ENCODE data around the gene DNAJC1.
"Not testable (repeated sequence)": the region's sequence is repeated elsewhere in the genome, so short reads cannot be mapped to it uniquely, and the experiment has no call there.

DNAJC1 gene, protein sequence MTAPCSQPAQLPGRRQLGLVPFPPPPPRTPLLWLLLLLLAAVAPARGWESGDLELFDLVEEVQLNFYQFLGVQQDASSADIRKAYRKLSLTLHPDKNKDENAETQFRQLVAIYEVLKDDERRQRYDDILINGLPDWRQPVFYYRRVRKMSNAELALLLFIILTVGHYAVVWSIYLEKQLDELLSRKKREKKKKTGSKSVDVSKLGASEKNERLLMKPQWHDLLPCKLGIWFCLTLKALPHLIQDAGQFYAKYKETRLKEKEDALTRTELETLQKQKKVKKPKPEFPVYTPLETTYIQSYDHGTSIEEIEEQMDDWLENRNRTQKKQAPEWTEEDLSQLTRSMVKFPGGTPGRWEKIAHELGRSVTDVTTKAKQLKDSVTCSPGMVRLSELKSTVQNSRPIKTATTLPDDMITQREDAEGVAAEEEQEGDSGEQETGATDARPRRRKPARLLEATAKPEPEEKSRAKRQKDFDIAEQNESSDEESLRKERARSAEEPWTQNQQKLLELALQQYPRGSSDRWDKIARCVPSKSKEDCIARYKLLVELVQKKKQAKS

DNA sequence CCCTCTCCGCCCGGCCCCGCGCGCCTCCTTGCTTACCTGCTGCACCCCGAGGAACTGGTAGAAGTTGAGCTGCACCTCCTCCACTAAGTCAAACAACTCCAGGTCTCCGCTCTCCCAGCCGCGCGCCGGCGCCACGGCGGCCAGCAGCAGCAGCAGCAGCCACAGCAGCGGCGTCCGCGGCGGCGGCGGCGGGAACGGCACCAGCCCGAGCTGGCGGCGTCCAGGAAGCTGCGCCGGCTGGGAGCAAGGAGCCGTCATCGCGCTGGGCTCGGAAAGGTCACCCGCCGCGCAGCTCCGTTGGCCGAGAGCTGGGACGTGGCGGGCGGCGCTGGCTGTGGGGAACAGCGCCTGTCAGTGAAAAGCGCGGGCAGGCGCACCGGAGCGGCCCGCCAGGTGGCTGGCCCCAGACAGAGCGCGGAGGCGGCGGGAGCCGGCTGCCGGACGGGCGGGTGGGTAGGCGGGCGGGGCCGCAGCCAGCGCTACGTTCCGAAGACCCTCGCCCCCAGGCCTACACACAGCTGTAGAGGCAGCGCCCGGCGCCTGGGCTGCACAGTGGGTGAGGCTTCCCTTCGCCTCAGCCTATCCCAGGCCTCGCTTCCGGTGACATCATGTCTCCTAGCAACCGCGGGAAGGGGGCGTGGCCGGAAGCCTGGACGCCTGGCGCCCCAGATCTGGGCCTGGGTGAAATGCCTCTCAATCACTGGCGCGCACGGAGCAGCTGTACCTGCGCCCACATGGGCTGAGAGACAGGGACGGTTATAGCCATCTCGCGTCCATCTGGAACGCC is at the start of gene DNAJC1:
DNAJC1 (minus strand) TSS at position 554 of the 787 bp plus-strand sequence; CDS start at position 258, 296 bp downstream.
- peak; percentile 94 for DNase-seq

DNA sequence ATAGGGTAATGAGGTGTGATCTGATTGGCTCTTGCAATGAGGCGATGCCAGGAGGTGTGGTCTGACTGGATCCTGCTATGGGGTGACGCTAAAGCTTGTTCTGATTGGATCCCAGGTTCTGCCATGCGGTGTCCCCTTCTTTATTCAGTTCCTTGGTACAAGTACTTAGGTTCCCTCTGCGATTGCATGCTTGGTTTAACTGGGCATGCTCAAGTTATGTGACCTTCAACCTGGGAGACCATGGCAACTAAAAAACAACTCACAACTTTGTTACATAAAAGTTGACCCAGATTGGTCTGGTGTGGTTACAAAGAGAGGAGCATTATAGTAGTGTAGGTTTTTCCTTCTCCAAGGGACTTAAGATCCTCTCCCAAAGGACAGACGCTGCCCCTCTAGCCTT is 49.5 kb upstream of the DNAJC1 start:
- DNase-seq = no peak

DNA sequence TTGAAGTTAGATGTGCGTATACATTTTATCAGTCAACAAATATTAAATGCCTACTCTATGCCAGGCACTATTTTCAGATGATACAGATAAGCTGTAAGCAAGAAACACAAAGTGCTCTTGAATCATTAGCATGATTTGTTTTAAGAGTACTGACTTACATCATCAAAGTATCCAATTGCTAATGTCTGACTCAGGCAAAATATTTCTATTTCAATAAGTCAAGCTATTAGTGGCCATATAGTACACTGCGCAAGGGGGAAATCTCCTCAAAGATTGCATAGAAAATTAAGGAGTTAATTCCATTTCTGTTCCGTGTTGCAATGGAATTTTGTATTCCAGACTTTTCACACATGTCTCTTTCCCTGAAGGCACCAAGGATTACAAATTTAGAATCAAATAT is 46.1 kb upstream of the DNAJC1 start:
- DNase-seq = no peak

DNA sequence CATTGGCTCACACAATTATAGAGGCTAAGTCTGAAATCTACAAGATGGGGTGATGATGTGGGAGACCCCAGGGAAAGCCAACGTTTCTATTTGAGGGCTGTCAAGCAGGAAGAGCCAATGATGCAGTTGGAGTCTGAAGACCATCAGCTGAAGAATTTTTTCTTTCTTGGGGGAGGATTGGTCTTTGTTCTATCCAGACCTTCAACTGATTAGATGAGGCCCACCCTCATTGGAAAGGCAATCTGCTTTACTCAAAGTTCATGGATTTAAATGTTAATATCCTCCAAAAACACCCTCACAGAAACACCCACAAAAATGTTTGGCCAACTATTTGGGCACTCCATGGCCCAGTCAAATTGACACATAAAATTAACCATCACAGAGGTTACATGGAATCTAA is 44.3 kb upstream of the DNAJC1 start:
- DNase-seq = no peak

DNA sequence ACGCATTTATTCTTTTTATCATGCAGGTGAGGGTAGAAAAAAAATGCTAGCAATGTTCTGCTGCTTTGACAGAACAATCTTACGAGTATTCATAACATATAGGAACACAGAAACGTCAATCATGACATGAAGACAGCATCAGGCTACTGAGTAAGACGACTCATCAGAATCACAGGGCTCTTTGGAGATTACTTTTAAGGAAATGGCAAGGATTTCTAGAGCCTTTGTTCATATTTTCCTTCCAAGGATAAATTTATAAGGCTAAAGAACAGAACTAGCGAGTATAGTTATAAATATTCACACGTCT is 39.8 kb upstream of the DNAJC1 start:
- no peak for DNase-seq

DNA sequence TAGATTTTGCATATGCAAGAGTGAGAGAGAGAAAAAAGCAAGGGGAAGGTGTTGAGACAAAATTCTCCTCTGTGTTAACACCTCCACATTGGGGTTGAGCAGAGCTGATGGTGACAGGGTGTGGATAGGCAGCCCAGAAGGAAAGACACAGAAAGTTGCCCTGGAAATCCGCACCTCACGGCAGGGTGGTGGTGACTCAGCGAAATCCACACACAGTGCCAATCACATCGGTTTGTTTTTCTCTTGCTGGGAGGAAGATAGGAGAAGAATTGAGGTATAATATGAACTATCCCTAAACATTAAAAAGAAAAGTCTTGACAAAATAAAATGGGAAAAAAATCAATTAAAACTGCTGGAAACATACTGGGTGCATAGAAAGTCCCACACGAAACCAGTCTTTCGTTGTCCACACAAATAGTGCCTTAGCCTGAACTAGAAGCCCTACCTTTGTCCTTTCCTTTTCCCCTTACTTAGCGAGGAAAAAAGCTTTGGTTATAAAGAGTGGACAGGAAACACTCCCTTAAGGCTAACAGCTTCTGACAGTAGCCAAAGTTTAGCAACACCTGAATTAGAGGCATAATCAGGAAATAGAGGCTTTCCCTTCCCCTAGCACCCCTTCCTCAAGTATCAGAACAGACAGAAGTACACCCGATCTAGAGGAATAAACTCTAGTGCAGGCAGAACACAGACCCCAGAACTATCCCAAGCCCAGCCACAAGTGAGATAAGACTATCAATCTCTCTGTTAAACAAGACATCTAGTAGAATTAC is 39.2 kb upstream of the DNAJC1 start:
- DNase-seq = no peak

DNA sequence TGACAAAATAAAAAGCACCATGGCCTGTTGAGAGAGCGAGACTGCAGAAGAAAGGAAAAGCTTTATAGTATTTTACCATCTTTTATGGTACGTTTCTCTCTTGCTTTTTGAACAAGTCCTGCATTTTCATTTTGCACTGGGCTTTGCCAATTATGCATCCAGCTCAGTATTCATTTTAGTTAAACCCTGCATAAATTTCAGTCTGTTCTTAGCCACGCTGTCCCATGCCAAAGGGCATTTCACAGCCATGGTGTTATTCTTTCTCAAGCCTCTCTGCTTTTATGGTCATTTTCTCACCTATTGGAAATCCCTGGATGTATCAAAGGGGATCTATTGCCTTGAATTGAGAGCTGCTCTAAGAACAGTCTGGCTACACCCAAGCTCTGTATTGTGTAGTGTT is 30.8 kb upstream of the DNAJC1 start:
- no peak for DNase-seq

DNA sequence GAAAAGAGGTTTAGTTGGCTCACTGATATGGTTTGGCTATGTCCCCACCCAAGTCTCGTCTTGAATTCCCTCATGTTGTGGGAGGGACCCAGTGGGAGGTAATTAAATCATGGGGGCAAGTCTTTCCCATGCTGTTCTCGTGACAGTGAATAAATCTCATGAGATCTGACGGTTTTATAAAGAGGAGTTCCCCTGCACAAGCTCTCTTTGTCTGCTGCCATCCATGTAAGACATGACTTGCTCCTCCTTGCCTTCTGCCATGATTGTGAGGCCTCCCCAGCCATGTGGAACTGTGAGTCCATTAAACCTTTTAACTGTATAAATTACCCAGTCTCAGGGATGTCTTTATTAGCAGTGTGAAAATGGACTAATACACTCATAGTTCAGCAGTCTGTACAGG is 28.7 kb upstream of the DNAJC1 start:
- DNase-seq = not testable (repeated sequence)

DNA sequence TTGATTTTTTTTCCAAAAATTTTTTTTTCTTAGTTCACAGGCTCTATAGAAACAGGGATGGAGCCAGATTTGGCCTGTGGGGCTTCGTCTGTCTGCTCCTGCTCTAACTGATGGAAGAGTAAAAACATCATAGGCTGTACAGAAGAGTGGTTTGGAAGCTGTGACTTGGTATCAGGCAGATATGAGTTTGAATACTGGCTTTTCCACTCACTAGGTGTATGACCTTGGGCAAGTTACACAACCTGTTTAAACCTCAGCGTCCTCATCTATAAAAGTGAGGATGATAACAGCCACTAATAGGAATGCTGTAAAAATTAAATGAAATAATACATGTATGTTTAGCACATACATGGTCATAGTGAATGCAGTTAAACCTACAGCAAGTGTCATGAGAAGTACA is 26.9 kb upstream of the DNAJC1 start:
- DNase-seq = no peak

DNA sequence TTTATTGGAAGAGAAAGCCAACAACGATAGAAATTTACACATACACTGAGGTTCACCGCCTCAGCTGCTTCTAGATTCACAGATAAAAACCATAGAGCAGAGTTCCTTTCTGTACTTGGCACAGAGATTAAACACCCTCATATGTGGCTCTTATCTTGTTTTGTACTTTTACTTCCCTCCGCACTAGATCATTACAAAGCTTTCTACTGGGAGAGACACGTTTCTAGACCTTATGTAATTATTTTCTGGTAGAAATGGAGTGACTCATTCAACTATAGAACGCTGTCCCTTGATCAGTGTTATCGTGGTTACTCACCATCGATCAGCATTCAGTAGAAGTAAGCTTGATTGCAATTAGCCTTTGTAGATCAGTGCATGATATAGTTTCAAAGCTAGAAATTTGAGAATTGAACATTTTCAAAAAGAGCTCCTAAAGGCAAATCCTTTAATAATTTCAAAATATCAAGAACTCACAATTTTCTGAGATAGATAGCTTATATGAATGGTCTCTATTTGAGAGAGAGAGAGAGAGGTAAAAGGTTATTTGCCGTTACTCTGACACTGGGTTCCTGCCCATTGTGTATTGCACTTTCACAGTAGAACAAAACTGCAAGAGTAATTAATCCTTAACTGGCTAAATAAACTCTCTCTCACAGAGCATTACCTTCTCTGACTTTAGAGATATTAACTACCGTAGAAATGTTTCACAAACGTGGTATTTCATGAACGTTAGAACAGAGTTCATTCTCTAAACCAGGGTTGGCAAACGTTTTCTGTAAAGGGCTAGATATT is 26.1 kb upstream of the DNAJC1 start:
- no peak for DNase-seq

DNA sequence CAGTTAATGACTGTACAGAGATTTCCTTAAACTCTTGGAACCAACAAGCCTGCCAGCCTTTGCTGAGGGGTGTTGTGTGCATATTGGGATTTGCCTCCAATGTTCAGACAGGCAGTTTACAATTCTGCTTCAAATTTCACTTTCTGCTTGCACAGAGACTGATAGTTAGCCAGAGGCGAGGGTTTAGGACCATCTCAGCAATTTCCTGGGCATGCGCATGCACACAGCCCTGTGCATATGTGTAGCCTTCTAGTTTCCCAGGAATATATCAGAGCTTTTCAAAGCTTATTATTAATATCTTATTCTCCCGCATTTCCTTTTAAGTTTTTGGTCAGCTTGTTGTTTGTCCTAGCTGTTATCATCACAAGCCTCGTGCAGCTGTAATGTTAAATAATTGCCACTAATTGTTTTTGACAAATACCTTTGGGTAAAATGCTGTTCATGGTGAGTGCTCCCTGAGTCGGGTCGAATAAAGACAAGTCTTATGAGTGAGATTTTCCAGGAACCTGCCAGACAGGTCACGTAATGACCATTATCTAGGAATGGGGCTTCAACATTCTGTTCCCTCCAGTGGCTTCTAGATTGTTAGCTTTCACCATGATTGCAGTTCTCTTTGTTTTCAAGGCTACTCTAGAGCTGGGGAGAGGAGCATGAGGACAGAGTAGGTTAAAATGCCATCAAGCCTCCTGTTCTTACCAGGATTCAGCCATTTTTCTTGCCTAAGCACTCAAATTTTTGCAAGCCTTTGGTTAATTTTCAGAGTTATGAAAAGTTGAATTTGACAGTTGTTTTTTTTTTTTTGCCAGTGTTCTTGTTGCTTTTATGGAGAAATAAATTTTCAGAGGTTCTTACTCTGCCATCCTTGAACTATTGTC is 24.1 kb upstream of the DNAJC1 start:
- DNase-seq = no peak

DNA sequence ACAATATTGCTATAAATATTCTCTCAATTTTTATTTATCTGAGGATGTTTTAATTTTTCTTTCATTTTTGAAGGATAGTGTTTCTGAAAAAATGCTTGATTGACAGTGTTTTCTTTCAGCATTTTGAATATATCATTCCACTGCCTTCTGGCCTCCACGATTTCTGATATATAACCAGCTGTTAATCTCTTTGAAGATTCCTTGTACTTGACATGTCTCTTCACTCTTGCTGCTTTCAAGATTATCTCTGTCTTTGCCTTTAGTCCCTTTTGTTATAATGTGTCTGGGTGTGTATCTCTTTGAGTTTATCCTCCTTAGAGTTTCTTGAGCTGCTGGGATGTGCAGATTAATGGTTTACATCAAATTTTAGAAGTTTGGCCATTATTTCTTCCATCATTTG is 22.8 kb upstream of the DNAJC1 start:
- no peak for DNase-seq

DNA sequence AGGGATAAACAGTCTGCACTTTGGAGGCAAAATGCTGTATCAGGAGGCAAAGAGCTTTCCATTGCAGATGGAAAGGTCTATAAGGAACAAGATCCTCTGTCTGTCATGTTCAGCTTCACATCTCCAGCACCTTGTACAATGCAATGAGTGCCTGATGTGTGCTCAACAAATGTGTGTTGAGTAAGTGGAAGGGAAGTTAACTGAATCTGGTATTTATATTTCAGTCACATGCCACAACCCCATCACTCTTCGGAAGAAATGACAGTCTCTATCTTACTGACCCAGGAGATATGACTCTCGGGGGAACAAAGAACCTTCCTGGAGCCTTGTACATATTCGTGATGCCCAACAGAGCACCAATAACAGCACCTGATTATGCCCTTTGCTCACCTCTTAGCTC is 20.0 kb upstream of the DNAJC1 start:
- no peak for DNase-seq

DNA sequence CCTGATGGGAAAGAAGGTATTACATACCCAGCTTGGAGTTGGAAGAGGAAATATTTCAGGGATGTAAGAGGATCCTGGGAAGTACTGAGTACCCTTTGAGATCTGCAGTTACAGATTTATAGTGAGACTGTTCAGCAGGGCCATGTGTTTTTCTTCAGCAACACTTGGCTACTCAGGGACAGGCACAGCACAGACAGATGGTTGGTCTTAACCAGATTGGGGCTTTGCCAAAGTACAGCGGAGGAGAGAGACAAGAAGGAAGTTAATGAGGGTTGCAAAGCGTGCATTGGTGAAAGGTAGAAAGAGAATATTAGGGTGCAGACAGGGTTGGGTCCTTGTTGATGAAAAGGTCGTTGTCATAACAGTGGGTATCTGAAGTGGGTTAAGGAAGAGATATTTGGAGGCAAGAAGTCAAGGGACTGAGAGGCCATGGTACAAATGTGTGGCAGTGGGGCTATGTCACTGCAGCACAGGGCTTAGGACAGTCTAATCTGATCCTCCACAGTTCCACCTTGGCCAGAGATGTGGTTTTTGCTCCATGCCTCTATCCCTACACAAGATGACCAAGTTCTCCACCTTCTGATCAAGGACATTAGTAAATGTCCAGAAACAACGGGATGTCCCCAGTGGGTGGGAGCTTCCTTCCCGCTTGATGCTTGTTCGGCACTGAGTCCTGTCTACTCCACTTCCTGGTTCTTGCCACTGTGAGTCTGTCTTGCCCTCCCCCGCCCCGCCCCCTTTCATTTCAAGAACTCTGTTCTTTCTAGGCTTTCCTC is 18.9 kb upstream of the DNAJC1 start:
- DNase-seq = no peak

DNA sequence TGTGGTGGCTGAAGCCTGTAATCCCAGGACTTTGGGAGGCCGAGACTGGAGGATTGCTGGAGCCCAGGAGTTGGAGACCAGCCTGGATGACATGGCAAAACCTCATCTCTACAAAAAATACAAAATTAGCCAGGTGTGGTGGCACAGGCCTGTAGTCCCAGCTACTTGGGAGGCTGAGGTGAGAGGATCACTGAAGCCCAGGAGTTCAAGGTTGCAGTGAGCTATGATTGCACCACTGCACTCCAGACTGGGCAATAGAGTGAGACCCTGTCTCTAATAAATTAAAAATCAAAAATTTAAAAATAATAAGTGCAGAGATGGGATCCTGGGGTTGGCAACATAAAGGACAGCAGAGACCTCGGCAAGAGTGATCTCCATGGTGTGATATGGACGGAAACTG is 17.6 kb upstream of the DNAJC1 start:
- DNase-seq = not testable (repeated sequence)

DNA sequence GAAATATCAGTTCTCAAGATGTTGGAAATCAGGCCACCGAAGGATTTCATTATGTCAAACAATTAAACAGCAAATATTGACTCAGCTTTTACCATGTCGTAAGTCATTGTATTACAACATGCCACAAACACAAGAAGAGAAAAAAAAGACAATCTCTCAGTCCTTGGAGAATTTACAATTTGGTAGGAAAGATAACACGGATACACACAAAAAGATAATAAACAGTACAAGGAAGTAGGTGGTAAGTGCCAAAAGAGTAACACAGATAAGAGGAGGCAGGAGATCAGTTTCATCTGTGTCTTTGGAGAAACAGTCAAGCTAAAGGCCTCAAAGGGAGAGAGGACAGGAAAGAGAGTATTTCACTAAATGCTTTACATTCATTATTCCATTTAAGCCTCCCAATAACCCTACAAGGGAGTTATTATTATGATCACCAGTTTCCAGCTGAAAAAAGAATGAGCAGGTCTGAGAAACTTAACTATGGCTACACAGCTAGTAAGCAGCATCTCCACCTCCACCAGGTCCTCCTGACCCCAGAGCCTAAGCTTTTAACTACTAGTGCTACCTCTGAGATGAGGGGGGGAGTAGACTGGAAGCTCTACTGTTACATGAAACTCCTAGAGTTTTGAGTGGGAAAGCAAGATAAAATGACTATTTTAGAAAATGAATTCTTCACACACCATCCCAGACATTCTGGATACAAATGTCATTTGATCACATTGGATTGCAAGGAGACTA is 13.9 kb upstream of the DNAJC1 start:
- DNase-seq = no peak

DNA sequence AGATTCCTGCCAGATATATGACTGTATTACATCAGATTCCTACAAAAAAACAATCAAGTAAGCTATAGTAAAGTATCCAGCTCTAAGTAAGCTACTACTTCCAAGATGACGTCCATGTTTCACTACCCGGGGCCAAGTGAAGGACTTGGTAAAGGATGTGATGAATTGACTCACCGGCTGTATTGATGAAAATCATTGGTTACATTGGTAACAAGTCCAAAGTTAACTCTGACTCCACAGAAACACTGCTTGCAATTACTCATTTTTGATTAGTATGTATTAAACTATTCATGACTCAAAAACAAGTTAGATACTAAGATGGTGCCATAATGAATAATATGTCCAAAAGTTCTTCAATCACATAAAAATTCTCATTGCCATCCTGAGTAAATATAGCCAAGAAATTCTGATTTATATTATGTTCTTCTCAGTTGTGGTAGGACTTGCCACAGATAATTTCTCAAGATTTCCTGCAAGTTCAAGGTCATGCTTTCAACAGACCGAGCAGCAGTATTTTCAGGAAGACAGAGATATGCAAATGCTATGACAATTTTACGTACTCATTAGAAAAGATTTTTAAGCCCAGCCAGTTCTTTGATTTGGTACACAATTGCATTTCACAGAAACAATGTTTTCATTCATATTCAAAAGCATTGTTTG is 12.6 kb upstream of the DNAJC1 start:
- no peak for DNase-seq

DNA sequence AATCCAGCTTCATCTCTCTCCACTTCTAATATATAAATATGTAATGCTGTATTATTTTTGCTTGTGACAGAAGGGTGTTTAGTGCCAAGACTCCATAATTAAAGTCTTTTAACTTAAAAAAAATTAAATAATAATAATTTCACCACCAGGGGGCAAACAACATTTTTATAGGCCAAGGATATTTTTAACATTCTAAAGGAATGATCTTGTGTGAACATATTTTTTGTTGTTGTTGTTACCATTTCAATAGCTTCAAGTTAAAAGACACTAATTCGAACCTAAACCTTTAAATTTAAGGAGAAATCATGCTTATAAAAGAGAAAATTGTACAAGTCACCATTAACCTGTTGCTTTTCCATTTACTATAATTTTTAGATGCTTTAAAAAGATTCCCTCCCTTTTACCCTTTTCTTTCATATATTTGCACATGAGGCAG is 7.5 kb upstream of the DNAJC1 start:
- DNase-seq = no peak

DNA sequence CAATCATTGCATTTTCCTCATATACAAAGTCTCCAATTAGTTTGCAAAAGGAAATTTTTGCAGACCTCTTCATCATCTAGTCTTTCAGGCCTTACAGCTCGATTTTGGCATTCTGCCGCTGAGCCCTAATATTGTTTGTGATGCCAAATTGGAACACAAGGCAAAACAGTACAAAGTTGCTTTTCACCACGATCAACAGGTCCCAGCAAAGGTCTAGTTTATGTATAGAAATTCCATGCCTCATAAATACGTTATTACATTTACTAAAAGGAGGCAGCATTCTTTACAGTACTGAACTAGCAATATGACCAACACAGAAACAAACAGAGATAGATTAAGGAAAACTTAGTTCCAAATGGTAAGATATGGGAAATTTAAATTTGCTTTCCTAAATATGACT is 7.0 kb upstream of the DNAJC1 start:
- no peak for DNase-seq

Measured in NCI-H1092 treated with DMSO at 0.1 percent for 48 hours (cell line).